Endothelial cell of umbilical vein (primary cell): ENCODE results near the gene BANK1. TPM values are rescaled to one million over a fixed set of nuclear protein-coding genes. Genes with fewer than 3 reads are reported as not detected.

Experiments
- BruUV-seq: library from RNA; stranded (reverse); fragments of 400-500 nt; replicated peaks from 2 replicates; lab custom pipeline; 2021; lab: Mats Ljungman, UMichigan
- CTCF ChIA-PET: fragments of 300-600, 350-600 bp; sonication (Branson Sonifier 250); formaldehyde crosslinking; loops from one replicate; lab custom pipeline; 2021; ENCODE audit warnings: antibody characterized with exemption, inconsistent platforms; lab: Charles Lee
- POLR2A ChIA-PET: fragments of 300-600, 350-600 bp; sonication (Branson Sonifier 250); formaldehyde crosslinking; loops from one replicate; lab custom pipeline; 2021; ENCODE audit warnings: antibody characterized with exemption, inconsistent platforms; lab: Charles Lee
- DNase-seq: peaks from one replicate; pipeline ENCODE4 v3.0.0-alpha.2; 2011; ENCODE audit warnings: low read depth, low spot score
- FAIRE-seq: peaks from 2 replicates; lab custom pipeline; 2011; peaks lifted over from hg19 to GRCh38; lab: Jason Lieb, UNC
- H2AFZ ChIP-seq: 2 replicates; pipeline ENCODE4 v1.6.0; 2012; ENCODE audit warnings: low read depth, low read length, control low read depth, inconsistent platforms
- H3K27ac ChIP-seq: 2 replicates; pipeline ENCODE4 v1.5.1; 2011; ENCODE audit warnings: low read depth, mild to moderate bottlenecking, control low read depth, low read length, moderate library complexity; ENCODE audit not compliant: insufficient read depth
- H3K27me3 ChIP-seq, 2 experiments: 2 replicates each; pipeline versions ENCODE4 v1.6.0 to v1.6.1; 2011; ENCODE audit warnings: low read length in 2 of 2, mixed read lengths in 1 of 2; ENCODE audit not compliant: control insufficient read depth in 2 of 2, insufficient read depth in 2 of 2
- H3K36me3 ChIP-seq, 2 experiments: 2 replicates in 1 of 2; 3 replicates in 1 of 2; pipeline ENCODE4 v1.5.1; 2011; ENCODE audit warnings: low read length in 2 of 2, mild to moderate bottlenecking in 1 of 2, moderate library complexity in 1 of 2; ENCODE audit not compliant: control insufficient read depth in 2 of 2, insufficient read depth in 2 of 2; ENCODE audit errors: extremely low read depth in 1 of 2
- H3K4me1 ChIP-seq: 3 replicates; pipeline ENCODE4 v1.5.1; 2011; ENCODE audit warnings: mild to moderate bottlenecking, low read length; ENCODE audit not compliant: control insufficient read depth, insufficient read depth; ENCODE audit errors: extremely low read depth
- H3K4me2 ChIP-seq: 2 replicates; pipeline ENCODE4 v1.6.1; 2011; ENCODE audit warnings: low read length, control low read depth, mixed read lengths; ENCODE audit not compliant: insufficient read depth
- H3K4me3 ChIP-seq, 3 experiments: fragments of 200-600 bp in 1 of 3; sonication (generic), shearing (Covaris generic) in 1 of 3; replicated peaks in 1 of 3; 2 replicates each; pipeline ENCODE4 v1.5.1; 2011 to 2016; ENCODE audit warnings: control low read depth in 3 of 3, low read length in 3 of 3, mild to moderate bottlenecking in 2 of 3, inconsistent platforms in 1 of 3, low read depth in 1 of 3, moderate library complexity in 1 of 3; ENCODE audit not compliant: insufficient read depth in 1 of 3
- H3K79me2 ChIP-seq: 2 replicates; pipeline ENCODE4 v1.6.0; 2012; ENCODE audit warnings: low read length, inconsistent platforms; ENCODE audit not compliant: control insufficient read depth, insufficient read depth
- H3K9ac ChIP-seq: replicated peaks from 2 replicates; pipeline ENCODE3; 2011; ENCODE audit warnings: low read length, control low read depth; ENCODE audit not compliant: insufficient read depth; ENCODE audit errors: extremely low read depth
- H3K9me1 ChIP-seq: replicated peaks from 3 replicates; pipeline ENCODE4 v1.6.0; 2011; ENCODE audit warnings: mild to moderate bottlenecking, low read length; ENCODE audit not compliant: control insufficient read depth, insufficient read depth; ENCODE audit errors: extremely low read depth
- H3K9me3 ChIP-seq: replicated peaks from 2 replicates; pipeline ENCODE4 v1.5.1; 2012; ENCODE audit warnings: low read length, inconsistent platforms; ENCODE audit not compliant: control insufficient read depth, insufficient read depth
- H4K20me1 ChIP-seq: replicated peaks from 2 replicates; pipeline ENCODE3; 2011; ENCODE audit warnings: mild to moderate bottlenecking, low read length; ENCODE audit not compliant: control insufficient read depth, insufficient read depth; ENCODE audit errors: extremely low read depth
- CTCF ChIP-seq, 2 donors: IDR thresholded peaks; 1 replicate in 1 of 2; 2 replicates in 1 of 2; pipeline ENCODE4 v1.5.1; 2011; ENCODE audit warnings: low read length in 2 of 2, mild to moderate bottlenecking in 2 of 2, moderate library complexity in 2 of 2, control low read depth in 1 of 2, inconsistent platforms in 1 of 2, low read depth in 1 of 2; ENCODE audit not compliant: insufficient read depth in 1 of 2; ENCODE audit errors: extremely low read depth in 1 of 2
- EZH2 ChIP-seq: IDR thresholded peaks from 2 replicates; pipeline ENCODE4 v1.6.1; 2012; ENCODE audit warnings: borderline replicate concordance, low read depth, mild to moderate bottlenecking, moderate library complexity, low read length, inconsistent platforms; ENCODE audit not compliant: severe bottlenecking
- FOS ChIP-seq: IDR thresholded peaks from 2 replicates; pipeline ENCODE4 v1.6.1; 2011; ENCODE audit warnings: mild to moderate bottlenecking, low read length, moderate library complexity, borderline replicate concordance; ENCODE audit not compliant: insufficient read depth
- GATA2 ChIP-seq: IDR thresholded peaks from 2 replicates; pipeline ENCODE4 v1.7.0; 2011; ENCODE audit warnings: low read depth, mild to moderate bottlenecking, moderate library complexity, mixed read lengths, low read length; ENCODE audit not compliant: insufficient read length, insufficient read depth
- JUN ChIP-seq: IDR thresholded peaks from 2 replicates; pipeline ENCODE4 v1.6.1; 2011; ENCODE audit warnings: borderline replicate concordance, low read depth; ENCODE audit not compliant: insufficient read length, insufficient read depth
- POLR2A ChIP-seq: IDR thresholded peaks from 2 replicates; pipeline ENCODE4 v1.6.1; 2012; ENCODE audit warnings: low read depth, mild to moderate bottlenecking, control low read depth, low read length
- dilution Hi-C: fragments of 300-500 bp; cut with MboI; formaldehyde crosslinking; loops from one replicate; pipeline ENCODE4 v1.15.0; 2019; ENCODE audit warnings: low sequenced_read_pairs; ENCODE audit not compliant: extremely low pct_ligation_motif_present
- intact Hi-C: fragments of 100-400 bp; cut with micrococcal nuclease; formaldehyde crosslinking; loops from one replicate; pipeline ENCODE4 v1.10.0; 2022
- polyA plus RNA-seq, 4 experiments: library from polyadenylated mRNA; depleted of rRNA in 3 of 4; stranded (reverse) in 3 of 4; unstranded in 1 of 4; fragments of >200 nt; gene quantifications; 2 replicates each; pipeline versions ENCODE4 v1.2.1 to v1.2.3, GENCODE V29; 2011 to 2012; ENCODE audit warnings: missing spikeins in 1 of 4
- total RNA-seq: library from RNA; stranded (reverse); gene quantifications from 2 replicates; pipeline ENCODE4 v1.2.3, GENCODE V29; 2021
- TF ChIP-seq, protein P1 (sequence below): IDR thresholded peaks from 2 replicates; pipeline ENCODE4 v1.6.1; 2011; ENCODE audit not compliant: insufficient read depth, insufficient read length

Gene BANK1
- total and polyA plus RNA-seq, 2 donors (not counting 3 experiments of a cell fraction or from before 2014, with no cell fraction given), result 0.29 to 0.32 TPM

GRCh38 chr4:102055805-102056204, 265.3 kb downstream of the BANK1 start:
- POLR2A ChIA-PET, result no interaction called here
- Histone ChIP-seq H3K4me2 (no peak overlapping the region), H3K27ac (no peak overlapping the region), H3K4me1 (no peaks in the 10 kb centered on the region), H3K9ac (no peak overlapping the region), H3K9me1 (no peaks in the 10 kb centered on the region), H3K4me3 (no peak overlapping the region), H3K79me2 (no peaks in the 10 kb centered on the region), H3K9me3 (no peaks in the 10 kb centered on the region), H3K36me3 (no peaks in the 10 kb centered on the region), H2AFZ (no peak overlapping the region), H4K20me1 (no peaks in the 10 kb centered on the region), H3K27me3 (no peaks in the 10 kb centered on the region)
- TF ChIP-seq EZH2, result no peak
- no peak for TF ChIP-seq POLR2A
- TF ChIP-seq, protein P1, sequence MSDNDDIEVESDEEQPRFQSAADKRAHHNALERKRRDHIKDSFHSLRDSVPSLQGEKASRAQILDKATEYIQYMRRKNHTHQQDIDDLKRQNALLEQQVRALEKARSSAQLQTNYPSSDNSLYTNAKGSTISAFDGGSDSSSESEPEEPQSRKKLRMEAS, result no peak
- no peak for TF ChIP-seq JUN
- no peak for TF ChIP-seq CTCF (IDR thresholded peaks at IDR 0.05; ENCODE audit: extremely low read depth in 1 of 2, insufficient read depth in 1 of 2, low read depth in 1 of 2, low read length in 2 of 2)
- TF ChIP-seq GATA2, result no peak
- no peak for TF ChIP-seq FOS
- dilution Hi-C loops (no loop called here), intact Hi-C loops (no loop called here)
- CTCF ChIA-PET, result interaction anchor here (1.2 kb wide), 1 partner anchor 19 kb away, joined by 4 read pairs; no protein-coding TSS in a partner anchor
- DNase-seq (no peak), FAIRE-seq (no peak)
- BruUV-seq, result no TSS peak
